Ovary (tissue), 3 donors: ENCODE measurements around the gene SPO11.

Experiments used
- CTCF ChIP-seq, 3 donors: fragments of 450-650 bp in 2 of 3; fragments of 200-600 bp in 1 of 3; IDR thresholded peaks; one replicate each; pipeline versions ENCODE4 v1.5.1 to v1.8.0; 2016 to 2022; ENCODE audit warnings: antibody characterized with exemption in 3 of 3, mild to moderate bottlenecking in 1 of 3
- EP300 ChIP-seq: sonication (generic); formaldehyde crosslinking; IDR thresholded peaks from one replicate; pipeline ENCODE4 v1.6.1; 2017; ENCODE audit warnings: antibody characterized with exemption
- POLR2A ChIP-seq: fragments of 450-650 bp; IDR thresholded peaks from one replicate; pipeline ENCODE4 v1.6.1; 2017; ENCODE audit warnings: antibody characterized with exemption, mild to moderate bottlenecking, moderate library complexity
- donor health status: DM: no; HTN: no; CAD: no.

DNA sequence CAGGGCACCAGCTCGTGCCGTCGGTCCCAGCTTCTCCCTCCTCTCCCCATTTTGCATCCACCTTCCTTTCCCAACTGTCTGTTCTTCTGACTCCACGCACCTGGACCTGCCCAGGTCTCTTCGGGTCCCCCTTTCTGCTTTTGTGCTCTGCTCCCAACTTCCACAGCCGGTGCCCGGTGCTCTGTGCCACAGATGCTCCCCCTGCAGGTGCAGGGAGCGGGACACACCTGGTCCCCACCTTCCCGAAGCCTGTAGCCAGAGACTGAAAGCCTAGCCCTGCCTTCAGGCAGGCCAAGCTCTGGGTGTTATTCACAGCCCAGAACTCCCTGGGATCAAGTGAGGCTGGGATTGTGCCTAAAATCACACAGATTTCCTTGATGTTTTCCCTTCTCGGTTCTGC, 38.6 kb upstream of the SPO11 start:
- TF ChIP-seq POLR2A (no peak), CTCF (IDR thresholded peaks at IDR 0.05) (no peak), EP300 (no peak)
